Esophagus squamous epithelium (tissue), 4 donors: ENCODE results near the gene SOX8.

ENCODE experiments used
- CTCF ChIP-seq, 6 experiments: fragments of 450-650 bp in 4 of 6; fragments of 200-600 bp in 2 of 6; sonication (generic) in 2 of 6; IDR thresholded peaks; one replicate each; pipeline ENCODE4 v1.5.1; 2016 to 2019; ENCODE audit warnings: antibody characterized with exemption in 6 of 6, mild to moderate bottlenecking in 4 of 6, moderate library complexity in 4 of 6
- POLR2A ChIP-seq, 4 donors: fragments of 450-650 bp; IDR thresholded peaks; one replicate each; pipeline ENCODE4 v1.6.1; 2017; ENCODE audit warnings: antibody characterized with exemption in 4 of 4, mild to moderate bottlenecking in 4 of 4, moderate library complexity in 3 of 4

- TF ChIP-seq CTCF (IDR thresholded peaks at IDR 0.05) = no peak
- no peak for TF ChIP-seq POLR2A (IDR thresholded peaks at IDR 0.05)
Observed at GRCh38 chr16:945271-946047, 36.1 kb upstream of the SOX8 start.
